Measurements from ENCODE around the gene STXBP5L. TPM values are rescaled to one million over a fixed set of nuclear protein-coding genes. Genes with fewer than 3 reads are reported as not detected.
A peak's percentile ranks its signal among the peaks of the same experiment; 100 is the strongest.

Gene STXBP5L
- polyA plus RNA-seq, 2 of the 4 experiments (the other 2 are of a cell fraction), result 0.08 TPM; not detected in 1

GRCh38 chr3:121414924-121415323, 506.9 kb downstream of the STXBP5L start:
- POLR2A ChIA-PET, result no interaction called here
- TF ChIP-seq FOXS1 (CRISPR knock-in tag; IDR thresholded peaks at IDR 0.05) (no peak), HEYL (CRISPR knock-in tag; IDR thresholded peaks at IDR 0.05) (no peak), CHD4 (IDR thresholded peaks at IDR 0.05; ENCODE audit: borderline replicate concordance) (no peak), TFCP2L1 (CRISPR knock-in tag; IDR thresholded peaks at IDR 0.05) (no peak), RFX5 (IDR thresholded peaks at IDR 0.05) (no peak), GATA3 (IDR thresholded peaks at IDR 0.05; ENCODE audit: borderline replicate concordance) (no peak), KDM5A (IDR thresholded peaks at IDR 0.05) (no peak), EHMT2 (IDR thresholded peaks at IDR 0.05; ENCODE audit: low read depth) (no peak), HOXA7 (CRISPR knock-in tag; IDR thresholded peaks at IDR 0.05) (no peak), ZSCAN20 (CRISPR knock-in tag; IDR thresholded peaks at IDR 0.05) (no peak), NPAS2 (CRISPR knock-in tag; IDR thresholded peaks at IDR 0.05; ENCODE audit: borderline replicate concordance) (no peak), HOXB13 (CRISPR knock-in tag; IDR thresholded peaks at IDR 0.05; ENCODE audit: low read depth) (no peak)
- TF ChIP-seq, protein P1, sequence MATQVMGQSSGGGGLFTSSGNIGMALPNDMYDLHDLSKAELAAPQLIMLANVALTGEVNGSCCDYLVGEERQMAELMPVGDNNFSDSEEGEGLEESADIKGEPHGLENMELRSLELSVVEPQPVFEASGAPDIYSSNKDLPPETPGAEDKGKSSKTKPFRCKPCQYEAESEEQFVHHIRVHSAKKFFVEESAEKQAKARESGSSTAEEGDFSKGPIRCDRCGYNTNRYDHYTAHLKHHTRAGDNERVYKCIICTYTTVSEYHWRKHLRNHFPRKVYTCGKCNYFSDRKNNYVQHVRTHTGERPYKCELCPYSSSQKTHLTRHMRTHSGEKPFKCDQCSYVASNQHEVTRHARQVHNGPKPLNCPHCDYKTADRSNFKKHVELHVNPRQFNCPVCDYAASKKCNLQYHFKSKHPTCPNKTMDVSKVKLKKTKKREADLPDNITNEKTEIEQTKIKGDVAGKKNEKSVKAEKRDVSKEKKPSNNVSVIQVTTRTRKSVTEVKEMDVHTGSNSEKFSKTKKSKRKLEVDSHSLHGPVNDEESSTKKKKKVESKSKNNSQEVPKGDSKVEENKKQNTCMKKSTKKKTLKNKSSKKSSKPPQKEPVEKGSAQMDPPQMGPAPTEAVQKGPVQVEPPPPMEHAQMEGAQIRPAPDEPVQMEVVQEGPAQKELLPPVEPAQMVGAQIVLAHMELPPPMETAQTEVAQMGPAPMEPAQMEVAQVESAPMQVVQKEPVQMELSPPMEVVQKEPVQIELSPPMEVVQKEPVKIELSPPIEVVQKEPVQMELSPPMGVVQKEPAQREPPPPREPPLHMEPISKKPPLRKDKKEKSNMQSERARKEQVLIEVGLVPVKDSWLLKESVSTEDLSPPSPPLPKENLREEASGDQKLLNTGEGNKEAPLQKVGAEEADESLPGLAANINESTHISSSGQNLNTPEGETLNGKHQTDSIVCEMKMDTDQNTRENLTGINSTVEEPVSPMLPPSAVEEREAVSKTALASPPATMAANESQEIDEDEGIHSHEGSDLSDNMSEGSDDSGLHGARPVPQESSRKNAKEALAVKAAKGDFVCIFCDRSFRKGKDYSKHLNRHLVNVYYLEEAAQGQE (IDR thresholded peaks at IDR 0.05), result no peak
- TF ChIP-seq, protein P2, sequence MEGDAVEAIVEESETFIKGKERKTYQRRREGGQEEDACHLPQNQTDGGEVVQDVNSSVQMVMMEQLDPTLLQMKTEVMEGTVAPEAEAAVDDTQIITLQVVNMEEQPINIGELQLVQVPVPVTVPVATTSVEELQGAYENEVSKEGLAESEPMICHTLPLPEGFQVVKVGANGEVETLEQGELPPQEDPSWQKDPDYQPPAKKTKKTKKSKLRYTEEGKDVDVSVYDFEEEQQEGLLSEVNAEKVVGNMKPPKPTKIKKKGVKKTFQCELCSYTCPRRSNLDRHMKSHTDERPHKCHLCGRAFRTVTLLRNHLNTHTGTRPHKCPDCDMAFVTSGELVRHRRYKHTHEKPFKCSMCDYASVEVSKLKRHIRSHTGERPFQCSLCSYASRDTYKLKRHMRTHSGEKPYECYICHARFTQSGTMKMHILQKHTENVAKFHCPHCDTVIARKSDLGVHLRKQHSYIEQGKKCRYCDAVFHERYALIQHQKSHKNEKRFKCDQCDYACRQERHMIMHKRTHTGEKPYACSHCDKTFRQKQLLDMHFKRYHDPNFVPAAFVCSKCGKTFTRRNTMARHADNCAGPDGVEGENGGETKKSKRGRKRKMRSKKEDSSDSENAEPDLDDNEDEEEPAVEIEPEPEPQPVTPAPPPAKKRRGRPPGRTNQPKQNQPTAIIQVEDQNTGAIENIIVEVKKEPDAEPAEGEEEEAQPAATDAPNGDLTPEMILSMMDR (IDR thresholded peaks at IDR 0.05), result no peak
- H3K9me3 ChIP-seq, result no peaks in the 10 kb centered on the region
- FAIRE-seq, result no peak
- no peak overlapping the region for H3K4me2 ChIP-seq
- H3K4me3 ChIP-seq, result no peak overlapping the region
- WGBS (ENCODE audit: missing lambda C conversion rate), result 91% methylated on average over 2 of the region's 2 CpGs
- CTCF ChIA-PET, result interaction anchor here (1.3 kb wide), 1 partner anchor 12 kb away, joined by 3 read pairs; no protein-coding TSS in a partner anchor
- no peaks in the 10 kb centered on the region for H3K4me1 ChIP-seq
- DNase-seq (ENCODE audit: low read depth in 1 of 2, low spot score in 1 of 2), result no peak
- no peak overlapping the region for H3K27ac ChIP-seq
- ATAC-seq, result no peak

GRCh38 chr3:121418182-121418581, 510.2 kb downstream of the STXBP5L start:
- H3K9me3 ChIP-seq, result no peaks in the 10 kb centered on the region
- CTCF ChIA-PET, result no interaction called here
- TF ChIP-seq PHF8 (IDR thresholded peaks at IDR 0.05; ENCODE audit: borderline replicate concordance, low read depth) (no peak), FOXS1 (CRISPR knock-in tag; IDR thresholded peaks at IDR 0.05) (no peak), CEBPB (IDR thresholded peaks at IDR 0.05) (peak; percentile 26 to 65; a peak in 3 of 4 replicates)
- no peaks in the 10 kb centered on the region for H3K4me1 ChIP-seq
- FAIRE-seq (no peak), DNase-seq (ENCODE audit: low read depth in 1 of 2, low spot score in 1 of 2) (no peak), ATAC-seq (no peak)
- no peak overlapping the region for H3K4me3 ChIP-seq
- H3K4me2 ChIP-seq, result no peak overlapping the region
- POLR2A ChIA-PET, result interaction anchor here (1.7 kb wide), 1 partner anchor 15 kb away, joined by 3 read pairs; no protein-coding TSS in a partner anchor
- no peak overlapping the region for H3K27ac ChIP-seq
- WGBS (ENCODE audit: missing lambda C conversion rate), result 93% methylated on average over 6 of the region's 6 CpGs

- POLR2A ChIA-PET, result no interaction called here
- no peak overlapping the region for H3K4me3 ChIP-seq
- H3K9me3 ChIP-seq, result no peaks in the 10 kb centered on the region
- no peak overlapping the region for H3K4me2 ChIP-seq
- CTCF ChIA-PET, result no interaction called here
- no peak for FAIRE-seq
- no peak for ATAC-seq
- no peak overlapping the region for H3K27ac ChIP-seq
- no peaks in the 10 kb centered on the region for H3K4me1 ChIP-seq
- TF ChIP-seq MAZ (IDR thresholded peaks at IDR 0.05; ENCODE audit: borderline replicate concordance, low read depth, low read length), result no peak
- no peak for TF ChIP-seq MYC (IDR thresholded peaks at IDR 0.05; ENCODE audit: borderline replicate concordance, low read length)
- no peak for TF ChIP-seq CEBPB (IDR thresholded peaks at IDR 0.05)
- no peak for TF ChIP-seq ELK1 (IDR thresholded peaks at IDR 0.05; ENCODE audit: low read depth, low read length)
- TF ChIP-seq HOXB5 (CRISPR knock-in tag; IDR thresholded peaks at IDR 0.05), result no peak
- DNase-seq (ENCODE audit: low read depth in 1 of 2, low spot score in 1 of 2), result no peak
These were observed 516.5 kb downstream of the STXBP5L start for GRCh38 chr3:121424549-121424948.
